Trophoblast cell (in vitro differentiated cells and primary cell): ENCODE measurements around the gene CYB561. TPM values are rescaled to one million over a fixed set of nuclear protein-coding genes. Genes with fewer than 3 reads are reported as not detected.

Experiments
- DNase-seq, 2 donors: peaks; one replicate each; pipeline ENCODE4 v3.0.0-alpha.2; 2016
- H2AFZ ChIP-seq: 2 replicates; pipeline ENCODE4 v1.6.1; 2013; ENCODE audit warnings: low read length, moderate library complexity, mild to moderate bottlenecking; ENCODE audit not compliant: insufficient read depth, poor library complexity
- H2AK5ac ChIP-seq: 2 replicates; pipeline ENCODE4 v1.6.1; 2013; ENCODE audit warnings: mild to moderate bottlenecking, low read length
- H2BK120ac ChIP-seq: 2 replicates; pipeline ENCODE4 v1.6.1; 2013; ENCODE audit warnings: low read length, mild to moderate bottlenecking, moderate library complexity; ENCODE audit not compliant: insufficient read depth, poor library complexity
- H2BK12ac ChIP-seq: 2 replicates; pipeline ENCODE4 v1.6.1; 2013; ENCODE audit warnings: mild to moderate bottlenecking, low read length, moderate library complexity
- H2BK5ac ChIP-seq: 2 replicates; pipeline ENCODE4 v1.6.1; 2013; ENCODE audit warnings: low read length, low read depth, moderate library complexity, mild to moderate bottlenecking; ENCODE audit not compliant: poor library complexity
- H3K14ac ChIP-seq: 2 replicates; pipeline ENCODE4 v1.6.1; 2013; ENCODE audit warnings: mild to moderate bottlenecking, low read length
- H3K18ac ChIP-seq: 2 replicates; pipeline ENCODE4 v1.6.1; 2013; ENCODE audit warnings: mild to moderate bottlenecking, low read length
- H3K23ac ChIP-seq: 2 replicates; pipeline ENCODE4 v1.6.1; 2013; ENCODE audit warnings: low read length
- H3K27ac ChIP-seq: 2 replicates; pipeline ENCODE4 v1.5.1; 2013; ENCODE audit warnings: low read depth, mild to moderate bottlenecking, inconsistent platforms, low read length, moderate library complexity
- H3K27me3 ChIP-seq: 2 replicates; pipeline ENCODE4 v1.6.1; 2013; ENCODE audit warnings: inconsistent platforms, mild to moderate bottlenecking, low read length, moderate library complexity; ENCODE audit not compliant: insufficient read depth
- H3K36me3 ChIP-seq, 2 experiments: 1 replicate in 1 of 2; 2 replicates in 1 of 2; pipeline ENCODE4 v1.6.1; 2013; ENCODE audit warnings: low read length in 2 of 2, mild to moderate bottlenecking in 2 of 2, moderate library complexity in 1 of 2; ENCODE audit not compliant: insufficient read depth in 2 of 2, control insufficient read depth in 1 of 2
- H3K4ac ChIP-seq: 2 replicates; pipeline ENCODE4 v1.6.1; 2013; ENCODE audit warnings: low read depth, mild to moderate bottlenecking, low read length, moderate library complexity
- H3K4me1 ChIP-seq, 2 experiments: 1 replicate in 1 of 2; 2 replicates in 1 of 2; pipeline ENCODE4 v1.6.1; 2013; ENCODE audit warnings: low read length in 2 of 2, mild to moderate bottlenecking in 2 of 2, moderate library complexity in 1 of 2; ENCODE audit not compliant: insufficient read depth in 2 of 2, control insufficient read depth in 1 of 2
- H3K4me2 ChIP-seq: 2 replicates; pipeline ENCODE4 v1.6.1; 2013; ENCODE audit warnings: inconsistent platforms, mild to moderate bottlenecking, low read length, moderate library complexity
- H3K4me3 ChIP-seq: 2 replicates; pipeline ENCODE4 v1.5.1; 2013; ENCODE audit warnings: mild to moderate bottlenecking, low read depth, low read length, inconsistent platforms
- H3K79me1 ChIP-seq: one replicate; pipeline ENCODE4 v1.6.1; 2013; ENCODE audit warnings: low read length
- H3K79me2 ChIP-seq: 2 replicates; pipeline ENCODE4 v1.6.1; 2013; ENCODE audit warnings: low read length, mild to moderate bottlenecking; ENCODE audit not compliant: control insufficient read depth, insufficient read depth, poor library complexity
- H3K9ac ChIP-seq: 2 replicates; pipeline ENCODE4 v1.6.1; 2013; ENCODE audit warnings: mild to moderate bottlenecking, low read length
- H3K9me3 ChIP-seq: 2 replicates; pipeline ENCODE4 v1.6.1; 2013; ENCODE audit warnings: low read depth, mild to moderate bottlenecking, control low read depth, inconsistent platforms, low read length; ENCODE audit not compliant: insufficient read depth
- H4K12ac ChIP-seq: 2 replicates; pipeline ENCODE4 v1.6.1; 2013; ENCODE audit warnings: low read depth, mild to moderate bottlenecking, low read length, moderate library complexity
- H4K8ac ChIP-seq: 2 replicates; pipeline ENCODE4 v1.6.1; 2013; ENCODE audit warnings: low read depth, mild to moderate bottlenecking, low read length, moderate library complexity
- H4K91ac ChIP-seq: one replicate; pipeline ENCODE4 v1.6.1; 2013; ENCODE audit warnings: low read depth, mild to moderate bottlenecking, low read length, moderate library complexity
- WGBS: extraction: QIAGEN DNeasy Blood & Tissue Kit; methylation state at CpG from one replicate; pipeline ENCODE4 v1.1.7; 2013; ENCODE audit warnings: missing lambda C conversion rate; ENCODE audit not compliant: insufficient read length, insufficient coverage; ENCODE audit errors: extremely low coverage; 5-methylcytosine and 5-hydroxymethylcytosine counted together
- polyA plus RNA-seq: library from polyadenylated mRNA; stranded (reverse); fragments of 200-250 nt; gene quantifications from 2 replicates; pipeline ENCODE4 v1.2.3, GENCODE V29; 2013

CYB561 gene, protein sequence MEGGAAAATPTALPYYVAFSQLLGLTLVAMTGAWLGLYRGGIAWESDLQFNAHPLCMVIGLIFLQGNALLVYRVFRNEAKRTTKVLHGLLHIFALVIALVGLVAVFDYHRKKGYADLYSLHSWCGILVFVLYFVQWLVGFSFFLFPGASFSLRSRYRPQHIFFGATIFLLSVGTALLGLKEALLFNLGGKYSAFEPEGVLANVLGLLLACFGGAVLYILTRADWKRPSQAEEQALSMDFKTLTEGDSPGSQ
- 15.7 and 18.0 TPM in 2 replicates for polyA plus RNA-seq

DNA sequence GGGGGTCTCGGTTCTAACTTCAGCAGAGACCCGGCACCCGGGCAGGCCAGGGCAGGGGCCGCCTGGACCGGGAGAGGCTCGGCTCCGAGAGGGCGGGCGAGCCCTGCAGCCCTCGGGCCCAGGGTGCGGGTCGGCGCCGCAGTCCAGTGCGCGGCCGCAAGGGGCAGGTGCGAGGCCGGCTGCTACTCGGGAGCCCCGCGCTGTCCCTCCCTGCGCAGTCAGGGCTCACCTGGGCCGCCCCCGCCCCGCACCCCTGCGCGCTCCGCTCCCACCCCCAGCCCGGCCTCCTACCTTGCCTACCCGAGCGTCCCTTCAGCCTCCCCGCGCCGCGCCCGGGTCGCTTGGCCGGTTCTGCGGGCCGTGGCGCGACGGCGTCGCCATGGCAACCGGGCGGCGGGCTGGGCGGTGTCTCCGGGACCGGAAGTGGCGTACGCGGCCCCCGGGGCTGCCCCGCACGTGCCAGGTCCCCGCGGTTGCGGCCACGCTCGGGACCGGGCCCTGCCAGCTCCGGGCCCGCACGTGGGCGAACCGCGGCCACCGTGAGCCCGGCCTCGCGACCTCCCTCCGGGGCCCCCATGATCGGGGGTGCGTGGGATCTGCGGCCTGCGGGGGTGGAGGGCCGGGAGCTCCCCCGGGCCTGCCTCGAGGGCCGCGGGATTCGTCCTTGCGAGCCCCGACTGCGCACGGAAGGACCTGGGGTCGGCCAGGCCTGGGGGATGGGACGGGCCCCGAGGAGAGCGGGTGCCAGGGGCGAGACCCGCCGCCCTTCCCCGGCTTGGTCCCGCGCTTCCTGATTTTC is at the start of gene CYB561:
CYB561 (minus strand) TSS at position 353 of the 799 bp plus-strand sequence. CDS start 8,759 bp downstream, outside the sequence.
- H3K4ac ChIP-seq = peak within 1 kb of the TSS; percentile 76
- peak within 1 kb of the TSS; percentile 96 for H4K91ac ChIP-seq
- no peak within 1 kb of the TSS for H3K23ac ChIP-seq
- H3K79me2 ChIP-seq = peaks cover 11% of the 10 kb centered on the region
- H3K18ac ChIP-seq = peak within 1 kb of the TSS; percentile 89
- H2BK5ac ChIP-seq = peak within 1 kb of the TSS; percentile 82
- no CpG with 5 or more reads among the region's 99 CpGs for WGBS
- H2AK5ac ChIP-seq = no peak within 1 kb of the TSS
- H2BK12ac ChIP-seq = peak within 1 kb of the TSS; percentile 7
- H4K8ac ChIP-seq = peak within 1 kb of the TSS; percentile 74
- H3K79me1 ChIP-seq = peaks cover 19% of the 10 kb centered on the region
- H3K4me3 ChIP-seq = peak within 1 kb of the TSS; percentile 74
- H3K14ac ChIP-seq = peak within 1 kb of the TSS; percentile 93
- peak within 1 kb of the TSS; percentile 64 for H2AFZ ChIP-seq
- H2BK120ac ChIP-seq = peak within 1 kb of the TSS; percentile 93
- no peaks in the 10 kb centered on the region for H3K27me3 ChIP-seq
- peak; percentile 75 to 89 for DNase-seq
- peak within 1 kb of the TSS; percentile 86 for H3K27ac ChIP-seq
- peaks cover 15% of the 10 kb centered on the region in 2 experiments for H3K4me1 ChIP-seq
- peak within 1 kb of the TSS; percentile 75 for H3K9ac ChIP-seq
- peak within 1 kb of the TSS; percentile 93 for H3K4me2 ChIP-seq
- H3K36me3 ChIP-seq = no peaks in the 10 kb centered on the region
- peak within 1 kb of the TSS; percentile 71 for H4K12ac ChIP-seq
- H3K9me3 ChIP-seq = peaks cover 2% of the 10 kb centered on the region

DNA sequence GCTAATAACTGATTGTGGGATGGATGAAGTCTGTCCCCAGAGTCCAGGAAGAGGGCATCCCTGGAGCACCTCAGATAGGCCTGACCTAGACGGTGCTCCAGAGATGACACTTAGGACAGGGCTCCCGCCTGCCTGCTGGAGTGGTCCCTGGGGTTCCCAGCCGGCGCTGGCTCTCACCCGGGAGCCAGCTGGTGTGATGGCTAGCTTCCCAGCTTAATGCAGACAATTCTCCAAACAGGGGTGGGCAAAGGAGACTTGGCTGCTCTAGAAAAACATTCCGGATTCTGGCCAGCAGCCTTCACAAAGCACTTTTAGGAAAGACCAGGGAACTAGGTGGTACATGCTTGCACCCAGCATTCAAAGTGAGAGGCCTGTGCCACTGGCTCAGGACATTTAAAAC is 49.4 kb upstream of the CYB561 start:
- Histone ChIP-seq H2AFZ (no peak overlapping the region), H3K79me1 (no peaks in the 10 kb centered on the region), H3K9me3 (peaks cover 2% of the 10 kb centered on the region), H3K14ac (no peak overlapping the region), H4K91ac (no peak overlapping the region), H3K27me3 (no peaks in the 10 kb centered on the region), H3K23ac (no peak overlapping the region), H3K36me3 (no peaks in the 10 kb centered on the region), H2BK120ac (no peak overlapping the region), H3K4ac (no peak overlapping the region), H2BK12ac (no peak overlapping the region), H4K12ac (no peak overlapping the region), H4K8ac (no peak overlapping the region), H3K4me3 (no peak overlapping the region), H3K18ac (no peak overlapping the region), H3K4me1 (no peaks in the 10 kb centered on the region), H3K27ac (no peak overlapping the region), H3K79me2 (no peaks in the 10 kb centered on the region), H3K4me2 (no peak overlapping the region), H2AK5ac (no peak overlapping the region), H3K9ac (no peak overlapping the region), H2BK5ac (no peak overlapping the region)
- no peak for DNase-seq
- no CpG with 5 or more reads among the region's 6 CpGs for WGBS

DNA sequence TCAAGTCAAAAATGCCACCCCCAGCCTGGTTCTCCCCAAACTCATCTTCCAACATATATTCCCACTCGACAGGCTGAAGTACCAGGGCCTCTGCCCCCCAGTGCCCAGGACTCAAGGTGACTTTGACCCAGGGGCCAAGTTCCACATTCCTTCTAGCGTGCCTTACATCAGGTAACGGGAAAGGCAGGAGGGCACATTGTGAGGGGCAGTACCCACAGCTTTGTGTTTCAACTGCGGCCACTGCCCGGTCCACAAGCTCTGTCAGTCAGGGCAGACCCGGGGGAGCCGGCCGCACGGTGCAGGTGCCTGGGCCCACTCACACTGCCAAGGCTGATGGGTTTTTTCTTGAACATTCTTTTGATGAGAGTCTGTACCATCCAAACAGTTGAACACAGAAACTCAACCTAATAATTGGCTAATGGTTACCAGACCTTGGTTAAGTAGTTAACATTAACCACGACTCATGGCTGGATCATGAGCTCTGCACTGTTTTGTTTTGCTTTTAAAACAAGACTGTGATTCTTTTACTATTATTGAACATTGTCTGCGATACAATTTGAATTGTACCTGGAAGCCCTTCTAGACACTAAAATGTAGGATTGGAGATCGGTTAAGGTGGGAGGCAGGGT is 48.3 kb upstream of the CYB561 start:
- no peak for DNase-seq
- Histone ChIP-seq H3K9me3 (peaks cover 2% of the 10 kb centered on the region), H3K4ac (no peak overlapping the region), H3K27ac (no peak overlapping the region), H3K23ac (no peak overlapping the region), H3K79me2 (no peaks in the 10 kb centered on the region), H3K79me1 (no peaks in the 10 kb centered on the region), H2BK5ac (no peak overlapping the region), H3K9ac (no peak overlapping the region), H3K14ac (no peak overlapping the region), H4K91ac (no peak overlapping the region), H3K27me3 (no peaks in the 10 kb centered on the region), H3K18ac (no peak overlapping the region), H3K4me3 (no peak overlapping the region), H4K8ac (no peak overlapping the region), H4K12ac (no peak overlapping the region), H3K4me1 (no peaks in the 10 kb centered on the region), H2BK120ac (no peak overlapping the region), H2AK5ac (no peak overlapping the region), H3K36me3 (no peaks in the 10 kb centered on the region), H2AFZ (no peak overlapping the region), H3K4me2 (no peak overlapping the region), H2BK12ac (no peak overlapping the region)
- WGBS = no CpG with 5 or more reads among the region's 12 CpGs

DNA sequence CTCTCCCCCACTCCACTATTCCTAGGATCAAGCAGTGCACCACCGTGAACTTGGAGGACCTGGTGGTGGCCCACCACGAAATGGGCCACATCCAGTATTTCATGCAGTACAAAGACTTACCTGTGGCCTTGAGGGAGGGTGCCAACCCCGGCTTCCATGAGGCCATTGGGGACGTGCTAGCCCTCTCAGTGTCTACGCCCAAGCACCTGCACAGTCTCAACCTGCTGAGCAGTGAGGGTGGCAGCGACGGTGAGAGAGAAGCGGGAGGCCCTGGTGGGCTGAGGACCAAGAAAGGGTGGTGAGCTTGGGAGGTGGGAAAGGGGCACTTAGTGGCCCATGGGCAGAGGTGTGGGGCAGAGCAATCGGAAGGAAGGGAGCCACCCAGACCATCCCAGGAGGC is 47.3 kb upstream of the CYB561 start:
- peaks cover 2% of the 10 kb centered on the region for H3K9me3 ChIP-seq
- no peak overlapping the region for H3K23ac ChIP-seq
- H3K79me2 ChIP-seq = no peaks in the 10 kb centered on the region
- H2AK5ac ChIP-seq = no peak overlapping the region
- no peaks in the 10 kb centered on the region for H3K36me3 ChIP-seq
- no peak overlapping the region for H3K9ac ChIP-seq
- H3K4me1 ChIP-seq = no peaks in the 10 kb centered on the region
- H3K79me1 ChIP-seq = no peaks in the 10 kb centered on the region
- WGBS = no CpG with 5 or more reads among the region's 9 CpGs
- H4K12ac ChIP-seq = no peak overlapping the region
- no peak overlapping the region for H3K27ac ChIP-seq
- no peak overlapping the region for H3K4me2 ChIP-seq
- no peak overlapping the region for H4K8ac ChIP-seq
- no peak overlapping the region for H2BK12ac ChIP-seq
- H3K18ac ChIP-seq = no peak overlapping the region
- H2BK120ac ChIP-seq = no peak overlapping the region
- no peak overlapping the region for H2BK5ac ChIP-seq
- no peak overlapping the region for H3K4ac ChIP-seq
- DNase-seq = no peak
- H3K14ac ChIP-seq = no peak overlapping the region
- no peak overlapping the region for H4K91ac ChIP-seq
- H2AFZ ChIP-seq = no peak overlapping the region
- H3K4me3 ChIP-seq = no peak overlapping the region
- H3K27me3 ChIP-seq = no peaks in the 10 kb centered on the region
